ENCODE measurements around the gene SEMA6A.

SEMA6A gene

DNA sequence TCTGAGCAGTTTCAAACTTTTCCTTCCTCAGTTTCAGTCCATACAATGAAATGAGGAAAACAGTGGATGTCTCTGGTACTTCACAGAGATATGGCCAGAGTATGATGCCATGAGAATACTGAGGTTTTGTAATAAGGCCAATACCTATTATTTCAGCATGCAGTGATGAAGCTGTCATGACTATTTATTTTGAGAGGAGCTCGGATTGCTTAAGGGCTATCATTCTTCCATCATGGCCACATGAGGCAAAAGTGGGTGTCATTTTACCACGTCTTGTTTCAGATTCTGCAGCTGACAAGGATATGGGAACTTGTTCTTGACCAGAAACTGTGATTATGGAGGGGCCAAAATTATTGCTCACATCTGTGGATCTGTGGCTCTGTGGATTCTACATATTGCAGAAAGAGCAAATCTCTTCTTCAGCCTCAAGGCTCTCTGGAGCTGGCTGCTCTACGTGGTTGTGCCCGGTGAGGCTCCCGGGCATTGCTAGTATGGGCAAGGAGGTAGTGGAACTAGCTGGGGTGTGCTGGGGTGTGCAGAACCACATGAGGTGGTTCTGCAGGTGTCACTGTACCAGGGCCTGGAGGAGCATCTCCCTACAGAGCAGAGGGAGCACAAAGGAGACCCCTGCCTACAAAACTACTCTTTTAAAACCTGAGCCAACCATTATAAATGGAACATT lies 180.3 kb downstream of the SEMA6A start:
- DNase-seq = no peak
